ENCODE measurements around the gene FAM83B. TPM values are rescaled to one million over a fixed set of nuclear protein-coding genes. Genes with fewer than 3 reads are reported as not detected.
"Not testable (repeated sequence)": the region's sequence is repeated elsewhere in the genome, so short reads cannot be mapped to it uniquely, and the experiment has no call there.

FAM83B gene
- total RNA-seq, 2 experiments from 2014 or later = not detected

GRCh38 chr6:54873599-54873998, 27.0 kb downstream of the FAM83B start:
- Mint-ChIP-seq H3K27ac (no peak overlapping the region), H3K9me3 (peaks cover 3% of the 10 kb centered on the region), H3K27me3 (no peaks in the 10 kb centered on the region), H3K36me3 (ENCODE audit: low read depth) (no peaks in the 10 kb centered on the region), H3K4me1 (no peaks in the 10 kb centered on the region), H3K4me3 (no peak overlapping the region)
- no peak for DNase-seq
- POLR2A ChIA-PET = no interaction called here
- CTCF ChIA-PET = no interaction called here

DNA sequence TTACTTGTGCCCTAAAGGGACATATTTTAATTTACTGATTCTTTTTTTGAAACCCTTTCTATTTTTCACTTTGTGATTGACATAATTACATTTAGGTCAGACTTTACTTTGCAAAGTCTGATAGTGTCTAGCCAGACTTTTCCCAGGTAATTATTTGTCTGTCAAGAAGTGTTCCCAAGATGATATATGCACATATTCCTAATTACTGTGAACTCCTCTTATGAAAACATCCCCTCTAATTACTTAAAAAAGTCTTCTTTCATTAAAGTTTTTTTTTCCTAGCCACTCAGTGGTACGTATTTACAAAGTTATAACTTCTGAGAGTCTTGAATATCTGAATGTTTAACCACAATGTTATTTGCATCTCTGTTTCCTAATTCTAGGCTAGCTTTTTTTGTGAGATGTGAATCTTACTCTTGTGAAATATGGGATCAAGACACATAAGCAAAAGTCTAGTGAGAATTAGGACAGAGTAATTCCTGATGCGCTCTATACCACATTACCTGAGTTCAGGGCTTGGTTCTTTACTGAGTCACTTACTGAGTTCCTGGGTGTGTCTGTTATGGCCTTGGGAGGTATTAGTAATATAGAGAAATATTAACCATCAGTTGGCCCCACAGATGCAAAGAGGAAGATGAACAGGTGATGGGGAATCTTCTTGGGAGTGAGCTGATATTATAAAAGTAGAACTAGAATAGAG, 27.9 kb downstream of the FAM83B start:
- Mint-ChIP-seq H3K9me3 (peaks cover 3% of the 10 kb centered on the region), H3K4me3 (no peak overlapping the region)
- POLR2A ChIA-PET = no interaction called here

GRCh38 chr6:54875539-54875938, 29.0 kb downstream of the FAM83B start:
- Mint-ChIP-seq H3K27ac (no peak overlapping the region), H3K9me3 (peaks cover 3% of the 10 kb centered on the region), H3K4me1 (no peaks in the 10 kb centered on the region), H3K27me3 (no peaks in the 10 kb centered on the region), H3K36me3 (ENCODE audit: low read depth) (no peaks in the 10 kb centered on the region), H3K4me3 (no peak overlapping the region)
- ChIA-PET POLR2A (no interaction called here), CTCF (interaction anchor here (0.7 kb wide), 1 partner anchor 12 kb away, joined by 3 read pairs; no protein-coding TSS in a partner anchor)
- no peak for DNase-seq

More for the DNA sequence above, 27.9 kb downstream of the FAM83B start:
- no peaks in the 10 kb centered on the region for H3K4me1 Mint-ChIP-seq
- no peaks in the 10 kb centered on the region for H3K27me3 Mint-ChIP-seq
- CTCF ChIA-PET = no interaction called here
- H3K36me3 Mint-ChIP-seq (ENCODE audit: low read depth) = no peaks in the 10 kb centered on the region
- no peak overlapping the region for H3K27ac Mint-ChIP-seq
- DNase-seq = no peak

GRCh38 chr6:54876365-54876764, 29.8 kb downstream of the FAM83B start:
- no peak overlapping the region for H3K4me3 Mint-ChIP-seq
- peaks cover 3% of the 10 kb centered on the region for H3K9me3 Mint-ChIP-seq
- DNase-seq = no peak
- H3K36me3 Mint-ChIP-seq (ENCODE audit: low read depth) = no peaks in the 10 kb centered on the region
- POLR2A ChIA-PET = no interaction called here
- no peaks in the 10 kb centered on the region for H3K27me3 Mint-ChIP-seq
- H3K4me1 Mint-ChIP-seq = no peaks in the 10 kb centered on the region
- CTCF ChIA-PET = interaction anchor here (0.7 kb wide), 1 partner anchor 11 kb away, joined by 3 read pairs; no protein-coding TSS in a partner anchor
- no peak overlapping the region for H3K27ac Mint-ChIP-seq

- DNase-seq = no peak
- CTCF ChIA-PET = no interaction called here
- Mint-ChIP-seq H3K27ac (no peak overlapping the region), H3K9me3 (peaks cover 3% of the 10 kb centered on the region), H3K4me3 (no peak overlapping the region), H3K4me1 (no peaks in the 10 kb centered on the region), H3K27me3 (no peaks in the 10 kb centered on the region), H3K36me3 (ENCODE audit: low read depth) (no peaks in the 10 kb centered on the region)
- POLR2A ChIA-PET = no interaction called here
Measured at GRCh38 chr6:54876871-54877270, 30.3 kb downstream of the FAM83B start.

GRCh38 chr6:54877713-54878317, 31.2 kb downstream of the FAM83B start:
- Mint-ChIP-seq H3K27ac (no peak overlapping the region), H3K4me1 (no peaks in the 10 kb centered on the region), H3K36me3 (ENCODE audit: low read depth) (no peaks in the 10 kb centered on the region), H3K27me3 (no peaks in the 10 kb centered on the region), H3K4me3 (no peak overlapping the region), H3K9me3 (peaks cover 3% of the 10 kb centered on the region)
- DNase-seq = no peak
- ChIA-PET POLR2A (no interaction called here), CTCF (no interaction called here)

DNA sequence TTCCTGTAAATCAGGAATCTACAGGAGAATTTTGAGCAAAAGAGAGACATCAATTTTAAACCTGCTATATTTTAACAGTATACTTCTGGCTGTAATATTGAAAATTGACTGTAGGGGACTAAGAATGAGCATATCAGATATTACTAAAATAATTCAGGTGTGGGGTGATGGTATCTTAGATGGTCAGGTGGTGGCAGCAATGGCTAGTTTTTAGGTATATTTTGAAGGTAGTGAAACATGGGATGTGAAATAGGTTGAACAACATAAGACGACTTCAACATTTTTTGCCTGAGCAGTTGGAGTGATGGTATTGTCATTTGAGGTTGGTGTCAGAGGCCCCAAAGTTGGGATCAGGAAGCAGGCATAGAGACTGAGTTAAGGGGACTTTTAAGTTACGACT, 32.1 kb downstream of the FAM83B start:
- CTCF ChIA-PET = no interaction called here

DNA sequence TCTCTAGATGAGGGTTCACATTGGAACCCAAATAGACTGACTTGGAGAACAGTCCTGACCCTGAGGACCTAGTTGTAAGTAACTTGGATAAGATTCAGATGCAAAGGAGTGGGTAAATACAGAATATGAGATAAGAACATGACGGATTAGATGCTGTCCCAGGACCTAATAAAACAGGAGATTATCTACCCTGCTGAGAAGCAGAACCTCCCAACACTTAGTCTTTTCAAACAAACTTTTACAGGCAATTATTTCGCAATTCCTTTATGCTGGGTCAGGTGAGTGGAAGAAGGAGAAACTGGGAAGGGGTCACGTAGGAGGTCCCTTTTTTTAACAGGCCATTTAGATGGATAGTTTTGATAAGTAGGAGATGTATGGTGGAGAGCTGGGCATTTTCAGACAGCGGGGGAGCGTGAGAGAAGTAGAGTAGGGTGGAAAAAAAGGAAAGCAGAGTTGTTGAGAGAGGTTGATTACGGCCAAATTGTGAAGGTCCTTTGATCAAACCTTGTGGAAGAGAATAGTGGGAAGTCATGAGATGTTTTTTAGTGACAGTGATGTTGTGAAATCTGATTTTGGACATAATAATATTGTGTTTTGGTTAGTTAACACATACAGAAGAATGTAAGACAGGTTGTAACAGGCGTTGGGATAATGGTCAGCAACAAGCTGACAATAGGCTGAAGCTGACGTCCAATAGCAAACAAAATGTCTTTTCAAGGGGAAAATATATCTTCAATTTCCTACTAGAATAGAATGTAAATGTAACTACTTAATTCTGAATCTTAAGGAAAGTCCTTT, 32.8 kb downstream of the FAM83B start:
- ChIA-PET POLR2A (no interaction called here), CTCF (no interaction called here)
- H3K4me3 Mint-ChIP-seq = no peak overlapping the region
- DNase-seq = no peak
- H3K36me3 Mint-ChIP-seq (ENCODE audit: low read depth) = no peaks in the 10 kb centered on the region
- H3K9me3 Mint-ChIP-seq = peaks cover 3% of the 10 kb centered on the region
- no peaks in the 10 kb centered on the region for H3K27me3 Mint-ChIP-seq
- no peak overlapping the region for H3K27ac Mint-ChIP-seq
- no peaks in the 10 kb centered on the region for H3K4me1 Mint-ChIP-seq

More for the DNA sequence above, 32.1 kb downstream of the FAM83B start:
- Mint-ChIP-seq H3K9me3 (peaks cover 3% of the 10 kb centered on the region), H3K4me1 (no peaks in the 10 kb centered on the region), H3K4me3 (no peak overlapping the region), H3K27ac (no peak overlapping the region), H3K27me3 (no peaks in the 10 kb centered on the region), H3K36me3 (ENCODE audit: low read depth) (no peaks in the 10 kb centered on the region)
- no peak for DNase-seq
- POLR2A ChIA-PET = no interaction called here

- H3K27ac Mint-ChIP-seq = no peak overlapping the region
- ChIA-PET CTCF (no interaction called here), POLR2A (no interaction called here)
- no peaks in the 10 kb centered on the region for H3K4me1 Mint-ChIP-seq
- H3K27me3 Mint-ChIP-seq = no peaks in the 10 kb centered on the region
- no peak overlapping the region for H3K4me3 Mint-ChIP-seq
- no peak for DNase-seq
- peaks cover 3% of the 10 kb centered on the region for H3K9me3 Mint-ChIP-seq
- H3K36me3 Mint-ChIP-seq (ENCODE audit: low read depth) = no peaks in the 10 kb centered on the region
Measured at GRCh38 chr6:54881067-54881730, 34.6 kb downstream of the FAM83B start.

- H3K4me1 Mint-ChIP-seq; DNase-seq; H3K27me3 Mint-ChIP-seq; H3K36me3 Mint-ChIP-seq (ENCODE audit: low read depth); H3K9me3 Mint-ChIP-seq; H3K27ac Mint-ChIP-seq; CTCF ChIA-PET; H3K4me3 Mint-ChIP-seq; POLR2A ChIA-PET: not testable (repeated sequence)
Measured at GRCh38 chr6:54881891-54882290, 35.3 kb downstream of the FAM83B start.

DNA sequence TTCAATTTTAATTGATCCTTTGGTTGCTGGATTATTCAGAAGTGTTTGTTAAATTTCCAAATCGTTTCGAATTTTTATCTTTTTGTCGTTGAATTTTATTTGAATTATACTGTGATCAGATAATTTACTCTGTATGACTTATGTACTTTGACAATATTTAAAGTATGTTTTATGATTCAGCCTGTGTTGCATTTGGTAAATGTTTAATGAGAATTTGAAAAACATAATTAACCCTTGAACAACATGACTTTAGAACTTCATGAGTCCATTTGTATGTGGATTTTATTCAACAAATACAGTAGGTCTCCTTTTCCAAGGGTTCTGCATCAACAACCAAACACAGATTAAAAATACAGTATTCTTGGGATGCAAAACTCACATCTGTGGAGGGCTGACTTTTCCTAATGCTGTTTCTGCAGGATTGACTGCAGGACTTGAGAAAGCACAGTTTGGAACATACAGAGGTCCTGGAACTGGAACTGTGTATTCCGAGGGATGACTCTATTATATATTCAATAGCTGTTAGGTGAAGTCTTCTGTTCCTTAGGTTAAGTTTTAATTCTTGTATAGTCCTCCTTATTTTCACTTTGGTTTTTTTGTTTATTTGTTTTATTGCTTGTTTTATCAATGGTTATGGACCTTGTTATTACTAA, 40.5 kb downstream of the FAM83B start:
- DNase-seq = no peak
- ChIA-PET CTCF (interaction anchor here (0.6 kb wide), 1 partner anchor 11 kb away, joined by 3 read pairs; no protein-coding TSS in a partner anchor), POLR2A (no interaction called here)
- peaks cover 3% of the 10 kb centered on the region for H3K9me3 Mint-ChIP-seq
- no peaks in the 10 kb centered on the region for H3K27me3 Mint-ChIP-seq
- no peak overlapping the region for H3K4me3 Mint-ChIP-seq
- no peak overlapping the region for H3K27ac Mint-ChIP-seq
- H3K36me3 Mint-ChIP-seq (ENCODE audit: low read depth) = no peaks in the 10 kb centered on the region
- H3K4me1 Mint-ChIP-seq = no peaks in the 10 kb centered on the region

GRCh38 chr6:54891536-54891935, 45.0 kb downstream of the FAM83B start:
- Mint-ChIP-seq H3K27me3 (no peaks in the 10 kb centered on the region), H3K4me1 (no peaks in the 10 kb centered on the region), H3K9me3 (no peaks in the 10 kb centered on the region), H3K4me3 (no peak overlapping the region), H3K27ac (no peak overlapping the region), H3K36me3 (ENCODE audit: low read depth) (no peaks in the 10 kb centered on the region)
- ChIA-PET CTCF (no interaction called here), POLR2A (no interaction called here)
- DNase-seq = no peak

DNA sequence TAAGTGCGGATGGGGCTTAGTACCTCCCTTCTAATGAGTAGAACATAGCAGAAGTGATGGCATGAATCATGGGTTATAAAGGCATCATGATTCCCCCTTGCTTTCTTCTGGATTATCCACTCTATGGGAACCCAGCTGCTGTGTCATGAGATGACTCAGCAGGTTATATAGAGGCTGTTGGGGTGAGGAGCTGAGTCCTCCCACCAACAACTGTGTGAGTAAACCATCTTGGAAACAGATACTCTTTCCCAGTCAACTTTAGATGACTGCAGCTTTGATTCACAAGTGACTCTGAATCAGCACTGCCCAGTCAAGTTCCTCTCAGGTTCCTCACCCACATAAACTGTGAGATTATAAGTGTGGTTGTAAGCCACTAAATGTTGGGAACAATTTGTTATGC, 46.3 kb downstream of the FAM83B start:
- no peak overlapping the region for H3K4me3 Mint-ChIP-seq
- H3K9me3 Mint-ChIP-seq = no peaks in the 10 kb centered on the region
- H3K4me1 Mint-ChIP-seq = no peaks in the 10 kb centered on the region
- H3K27me3 Mint-ChIP-seq = no peaks in the 10 kb centered on the region
- H3K36me3 Mint-ChIP-seq (ENCODE audit: low read depth) = no peaks in the 10 kb centered on the region
- no peak for DNase-seq
- ChIA-PET CTCF (no interaction called here), POLR2A (no interaction called here)
- no peak overlapping the region for H3K27ac Mint-ChIP-seq
